ENCODE results near the gene SCRN2. TPM values are rescaled to one million over a fixed set of nuclear protein-coding genes. Genes with fewer than 3 reads are reported as not detected.
A peak's percentile ranks its signal among the peaks of the same experiment; 100 is the strongest.

SCRN2 gene
- polyA plus RNA-seq, 3 donors, result 53.5 to 76.2 (median 54.9) TPM

GRCh38 chr17:47813512-47814031 is 27.5 kb downstream of the SCRN2 start:
- DNase-seq (ENCODE audit: extremely low read depth in 1 of 11, low read depth in 9 of 11, low spot score in 4 of 11), result no peak

- no peak for DNase-seq (ENCODE audit: extremely low read depth in 1 of 11, low read depth in 9 of 11, low spot score in 4 of 11)
These were observed 28.0 kb downstream of the SCRN2 start for GRCh38 chr17:47813077-47813476.

GRCh38 chr17:47812146-47812920 is 28.7 kb downstream of the SCRN2 start:
- no peak for DNase-seq (ENCODE audit: extremely low read depth in 1 of 11, low read depth in 9 of 11, low spot score in 4 of 11)

- no peak for DNase-seq (ENCODE audit: extremely low read depth in 1 of 11, low read depth in 9 of 11, low spot score in 4 of 11)
These were observed 29.4 kb downstream of the SCRN2 start for GRCh38 chr17:47811709-47812108.

GRCh38 chr17:47810901-47811635 is 30.0 kb downstream of the SCRN2 start:
- no peak for DNase-seq (ENCODE audit: extremely low read depth in 1 of 11, low read depth in 9 of 11, low spot score in 4 of 11)

GRCh38 chr17:47810200-47810821 is 30.8 kb downstream of the SCRN2 start:
- DNase-seq (ENCODE audit: extremely low read depth in 1 of 11, low read depth in 9 of 11, low spot score in 4 of 11), result no peak

GRCh38 chr17:47808830-47809480 is 32.1 kb downstream of the SCRN2 start:
- DNase-seq (ENCODE audit: extremely low read depth in 1 of 11, low read depth in 9 of 11, low spot score in 4 of 11), result no peak

GRCh38 chr17:47808036-47808829 is 32.8 kb downstream of the SCRN2 start:
- no peak for DNase-seq (ENCODE audit: extremely low read depth in 1 of 11, low read depth in 9 of 11, low spot score in 4 of 11)

GRCh38 chr17:47807421-47807820 is 33.7 kb downstream of the SCRN2 start:
- DNase-seq (ENCODE audit: extremely low read depth in 1 of 11, low read depth in 9 of 11, low spot score in 4 of 11), result no peak

GRCh38 chr17:47806913-47807255 is 34.2 kb downstream of the SCRN2 start:
- DNase-seq (ENCODE audit: extremely low read depth in 1 of 11, low read depth in 9 of 11, low spot score in 4 of 11), result no peak

GRCh38 chr17:47806026-47806912 is 34.8 kb downstream of the SCRN2 start:
- DNase-seq (ENCODE audit: extremely low read depth in 1 of 11, low read depth in 9 of 11, low spot score in 4 of 11), result no peak

GRCh38 chr17:47804461-47804860 is 36.6 kb downstream of the SCRN2 start:
- DNase-seq (ENCODE audit: extremely low read depth in 1 of 11, low read depth in 9 of 11, low spot score in 4 of 11), result no peak

GRCh38 chr17:47803751-47804150 is 37.3 kb downstream of the SCRN2 start:
- DNase-seq (ENCODE audit: extremely low read depth in 1 of 11, low read depth in 9 of 11, low spot score in 4 of 11), result no peak

- DNase-seq (ENCODE audit: extremely low read depth in 1 of 11, low read depth in 9 of 11, low spot score in 4 of 11), result no peak
These were observed 37.9 kb downstream of the SCRN2 start for GRCh38 chr17:47803201-47803600.

- peak in 1 of 11 donors; percentile 22 for DNase-seq (ENCODE audit: extremely low read depth in 1 of 11, low read depth in 9 of 11, low spot score in 4 of 11)
These were observed 38.6 kb downstream of the SCRN2 start for GRCh38 chr17:47802341-47803022.

GRCh38 chr17:47801906-47802305 is 39.2 kb downstream of the SCRN2 start:
- DNase-seq (ENCODE audit: extremely low read depth in 1 of 11, low read depth in 9 of 11, low spot score in 4 of 11), result no peak

- DNase-seq (ENCODE audit: extremely low read depth in 1 of 11, low read depth in 9 of 11, low spot score in 4 of 11), result no peak
These were observed 39.8 kb downstream of the SCRN2 start for GRCh38 chr17:47801176-47801765.

Measured in renal cortex interstitium (tissue), 11 donors.